ENCODE data around the gene CGB3. TPM values are rescaled to one million over a fixed set of nuclear protein-coding genes. Genes with fewer than 3 reads are reported as not detected.
"Not testable (repeated sequence)": the region's sequence is repeated elsewhere in the genome, so short reads cannot be mapped to it uniquely, and the experiment has no call there.

Gene CGB3
- polyA plus RNA-seq, 1 of the 3 experiments (the other 2 are of a cell fraction), result 0.10 TPM

GRCh38 chr19:49043548-49043947, 19.4 kb upstream of the CGB3 start, which contains the start of gene CGB5:
Gene CGB5, plus strand, starts transcription at chr19:49043848. Its CDS starts 362 bp downstream, at chr19:49044210.
- 57% methylated on average over 13 of the region's 15 CpGs for WGBS (ENCODE audit: low lambda C conversion rate)
- H3K4me2 ChIP-seq; H3K9me2 ChIP-seq; POLR2A ChIA-PET; H3K27me3 ChIP-seq (ENCODE audit: insufficient read depth); H3K36me3 ChIP-seq (replicated peaks in 1 of 2; ENCODE audit: control insufficient read depth in 1 of 2, insufficient read depth in 2 of 2, low read length in 1 of 2); H3K27ac ChIP-seq (ENCODE audit: low read depth in 2 of 2, low read length in 1 of 2); H3K4me3 ChIP-seq (ENCODE audit: low read depth in 2 of 2, low read length in 1 of 2); DNase-seq; H4K20me1 ChIP-seq (ENCODE audit: insufficient read depth); H2AFZ ChIP-seq (ENCODE audit: low read depth); H3K9ac ChIP-seq; H3K79me2 ChIP-seq (ENCODE audit: insufficient read depth); CTCF ChIA-PET; H3F3A ChIP-seq (replicated peaks; ENCODE audit: insufficient read depth); H3K4me1 ChIP-seq (ENCODE audit: control insufficient read depth in 1 of 2, insufficient read depth in 2 of 2, low read depth in 1 of 2, low read length in 1 of 2); H3K9me3 ChIP-seq: not testable (repeated sequence)

- H3K9me3 ChIP-seq; DNase-seq; H3K27me3 ChIP-seq (ENCODE audit: insufficient read depth); H3F3A ChIP-seq (replicated peaks; ENCODE audit: insufficient read depth); H2AFZ ChIP-seq (ENCODE audit: low read depth); H3K4me3 ChIP-seq (ENCODE audit: low read depth in 2 of 2, low read length in 1 of 2); POLR2A ChIA-PET; H3K27ac ChIP-seq (ENCODE audit: low read depth in 2 of 2, low read length in 1 of 2); H3K9ac ChIP-seq; H4K20me1 ChIP-seq (ENCODE audit: insufficient read depth); H3K4me1 ChIP-seq (ENCODE audit: control insufficient read depth in 1 of 2, insufficient read depth in 2 of 2, low read depth in 1 of 2, low read length in 1 of 2); H3K36me3 ChIP-seq (replicated peaks in 1 of 2; ENCODE audit: control insufficient read depth in 1 of 2, insufficient read depth in 2 of 2, low read length in 1 of 2); H3K4me2 ChIP-seq; H3K9me2 ChIP-seq; H3K79me2 ChIP-seq (ENCODE audit: insufficient read depth): not testable (repeated sequence)
- 64% methylated on average over 1 of the region's 4 CpGs for WGBS (ENCODE audit: low lambda C conversion rate)
- CTCF ChIA-PET, result interaction anchor here (0.7 to 1.1 kb wide), 2 partner anchors 156 to 1465 kb away, joined by 3 read pairs; no protein-coding TSS in a partner anchor
Measured at GRCh38 chr19:49042666-49043065, 18.5 kb upstream of the CGB3 start.

DNA sequence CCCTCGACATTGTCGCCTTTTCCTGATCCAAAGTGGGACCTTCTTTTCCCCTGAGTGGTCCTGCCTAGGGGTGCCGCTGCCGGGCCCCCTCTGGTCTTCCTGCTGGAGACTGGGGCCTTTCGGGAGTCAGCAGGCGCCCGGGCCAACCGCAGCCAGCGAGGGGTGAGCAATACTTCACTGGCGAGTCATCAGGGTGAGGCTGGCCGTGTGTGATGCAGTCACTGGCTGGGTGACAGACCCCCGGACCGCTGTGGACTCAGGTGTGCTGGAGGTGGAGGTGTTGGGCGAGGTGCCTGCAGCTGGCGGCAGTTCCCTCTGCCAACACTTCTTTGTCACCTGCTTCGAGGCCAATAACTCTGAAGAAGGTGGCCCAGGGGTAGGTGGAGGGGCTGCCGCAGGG, 18.0 kb upstream of the CGB3 start:
- Histone ChIP-seq H3K4me3 (ENCODE audit: low read depth in 2 of 2, low read length in 1 of 2) (no peak overlapping the region), H3K9ac (no peak overlapping the region), H3K9me3 (no peaks in the 10 kb centered on the region), H3K36me3 (replicated peaks in 1 of 2; ENCODE audit: control insufficient read depth in 1 of 2, insufficient read depth in 2 of 2, low read length in 1 of 2) (no peaks in the 10 kb centered on the region), H3K27me3 (ENCODE audit: insufficient read depth) (no peaks in the 10 kb centered on the region), H3F3A (replicated peaks; ENCODE audit: insufficient read depth) (no peaks in the 10 kb centered on the region), H3K4me2 (no peak overlapping the region), H3K4me1 (ENCODE audit: control insufficient read depth in 1 of 2, insufficient read depth in 2 of 2, low read depth in 1 of 2, low read length in 1 of 2) (no peaks in the 10 kb centered on the region), H2AFZ (ENCODE audit: low read depth) (no peak overlapping the region; the same call in 1 of the 2 replicates), H3K9me2 (no peaks in the 10 kb centered on the region), H3K27ac (ENCODE audit: low read depth in 2 of 2, low read length in 1 of 2) (no peak overlapping the region; a peak in 1 of 4 replicates), H3K79me2 (ENCODE audit: insufficient read depth) (no peaks in the 10 kb centered on the region), H4K20me1 (ENCODE audit: insufficient read depth) (no peaks in the 10 kb centered on the region)
- TF ChIP-seq JUND (IDR thresholded peaks at IDR 0.05) (no peak), RXRA (IDR thresholded peaks at IDR 0.05; ENCODE audit: borderline replicate concordance, low read depth) (no peak), MXI1 (IDR thresholded peaks at IDR 0.05; ENCODE audit: low read depth, low read length) (no peak), RCOR1 (IDR thresholded peaks at IDR 0.05; ENCODE audit: low read length) (no peak), SIN3A (IDR thresholded peaks at IDR 0.05; ENCODE audit: borderline replicate concordance, low read depth, low read length) (no peak), TCF12 (IDR thresholded peaks at IDR 0.05) (no peak), RFX5 (IDR thresholded peaks at IDR 0.05; ENCODE audit: low read length) (no peak), POLR2AphosphoS5 (IDR thresholded peaks at IDR 0.05; ENCODE audit: low read depth, low read length) (no peak), FOSL2 (IDR thresholded peaks at IDR 0.05; ENCODE audit: borderline replicate concordance, low read depth) (no peak), NFIC (IDR thresholded peaks at IDR 0.05; ENCODE audit: borderline replicate concordance) (no peak), GABPA (IDR thresholded peaks at IDR 0.05; ENCODE audit: low read depth) (no peak), FOXM1 (IDR thresholded peaks at IDR 0.05; ENCODE audit: low read depth) (no peak), FOXJ3 (CRISPR knock-in tag; IDR thresholded peaks at IDR 0.05) (no peak), ELF1 (IDR thresholded peaks at IDR 0.05) (no peak), EZH2phosphoT487 (IDR thresholded peaks at IDR 0.05; ENCODE audit: borderline replicate concordance, low read depth) (no peak), TEAD4 (IDR thresholded peaks at IDR 0.05; ENCODE audit: borderline replicate concordance, insufficient read depth) (no peak)
- TF ChIP-seq, protein P1, sequence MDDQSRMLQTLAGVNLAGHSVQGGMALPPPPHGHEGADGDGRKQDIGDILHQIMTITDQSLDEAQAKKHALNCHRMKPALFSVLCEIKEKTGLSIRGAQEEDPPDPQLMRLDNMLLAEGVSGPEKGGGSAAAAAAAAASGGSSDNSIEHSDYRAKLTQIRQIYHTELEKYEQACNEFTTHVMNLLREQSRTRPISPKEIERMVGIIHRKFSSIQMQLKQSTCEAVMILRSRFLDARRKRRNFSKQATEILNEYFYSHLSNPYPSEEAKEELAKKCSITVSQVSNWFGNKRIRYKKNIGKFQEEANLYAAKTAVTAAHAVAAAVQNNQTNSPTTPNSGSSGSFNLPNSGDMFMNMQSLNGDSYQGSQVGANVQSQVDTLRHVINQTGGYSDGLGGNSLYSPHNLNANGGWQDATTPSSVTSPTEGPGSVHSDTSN (IDR thresholded peaks at IDR 0.05), result no peak
- TF ChIP-seq, protein P2, sequence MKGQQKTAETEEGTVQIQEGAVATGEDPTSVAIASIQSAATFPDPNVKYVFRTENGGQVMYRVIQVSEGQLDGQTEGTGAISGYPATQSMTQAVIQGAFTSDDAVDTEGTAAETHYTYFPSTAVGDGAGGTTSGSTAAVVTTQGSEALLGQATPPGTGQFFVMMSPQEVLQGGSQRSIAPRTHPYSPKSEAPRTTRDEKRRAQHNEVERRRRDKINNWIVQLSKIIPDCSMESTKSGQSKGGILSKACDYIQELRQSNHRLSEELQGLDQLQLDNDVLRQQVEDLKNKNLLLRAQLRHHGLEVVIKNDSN (IDR thresholded peaks at IDR 0.05; ENCODE audit: borderline replicate concordance, low read depth), result no peak
- no peak for DNase-seq
- ChIA-PET CTCF (interaction anchor here (1.1 kb wide), 1 partner anchor 156 kb away, joined by 3 read pairs; no protein-coding TSS in a partner anchor), POLR2A (no interaction called here)
- 44% methylated on average over 14 of the region's 17 CpGs for WGBS (ENCODE audit: low lambda C conversion rate)

GRCh38 chr19:49039736-49040135, 15.6 kb upstream of the CGB3 start:
- H2AFZ ChIP-seq (ENCODE audit: low read depth); H3F3A ChIP-seq (replicated peaks; ENCODE audit: insufficient read depth); H3K27ac ChIP-seq (ENCODE audit: low read depth in 2 of 2, low read length in 1 of 2); H3K9me3 ChIP-seq; CTCF ChIA-PET; H4K20me1 ChIP-seq (ENCODE audit: insufficient read depth); H3K9me2 ChIP-seq; H3K4me3 ChIP-seq (ENCODE audit: low read depth in 2 of 2, low read length in 1 of 2); POLR2A ChIA-PET; H3K27me3 ChIP-seq (ENCODE audit: insufficient read depth); H3K4me1 ChIP-seq (ENCODE audit: control insufficient read depth in 1 of 2, insufficient read depth in 2 of 2, low read depth in 1 of 2, low read length in 1 of 2); H3K9ac ChIP-seq; H3K4me2 ChIP-seq; DNase-seq; H3K36me3 ChIP-seq (replicated peaks in 1 of 2; ENCODE audit: control insufficient read depth in 1 of 2, insufficient read depth in 2 of 2, low read length in 1 of 2); H3K79me2 ChIP-seq (ENCODE audit: insufficient read depth): not testable (repeated sequence)
- WGBS (ENCODE audit: low lambda C conversion rate), result 88% methylated on average over 4 of the region's 9 CpGs
